Measurements from ENCODE around the gene PARK7.

DNA sequence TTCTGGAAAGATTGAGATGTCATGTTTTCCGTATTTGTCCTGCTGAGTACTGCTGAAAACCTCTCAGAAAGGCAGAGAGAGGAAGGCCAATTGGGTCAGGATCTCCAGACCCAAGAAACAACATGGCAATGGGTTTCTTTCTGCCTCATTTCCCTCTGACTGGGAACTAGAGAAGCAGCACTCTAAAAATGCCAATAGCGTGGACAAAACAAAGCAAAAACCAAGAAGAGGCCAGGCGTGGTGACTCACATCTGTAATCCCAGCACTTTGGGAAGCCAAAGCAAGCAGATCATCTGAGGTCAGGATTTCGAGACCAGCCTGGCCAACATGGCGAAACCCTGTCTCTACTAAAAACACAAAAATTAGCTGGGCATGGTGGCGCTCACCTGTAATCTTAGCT lies 39.2 kb upstream of the PARK7 start:
- TF ChIP-seq, protein P1, sequence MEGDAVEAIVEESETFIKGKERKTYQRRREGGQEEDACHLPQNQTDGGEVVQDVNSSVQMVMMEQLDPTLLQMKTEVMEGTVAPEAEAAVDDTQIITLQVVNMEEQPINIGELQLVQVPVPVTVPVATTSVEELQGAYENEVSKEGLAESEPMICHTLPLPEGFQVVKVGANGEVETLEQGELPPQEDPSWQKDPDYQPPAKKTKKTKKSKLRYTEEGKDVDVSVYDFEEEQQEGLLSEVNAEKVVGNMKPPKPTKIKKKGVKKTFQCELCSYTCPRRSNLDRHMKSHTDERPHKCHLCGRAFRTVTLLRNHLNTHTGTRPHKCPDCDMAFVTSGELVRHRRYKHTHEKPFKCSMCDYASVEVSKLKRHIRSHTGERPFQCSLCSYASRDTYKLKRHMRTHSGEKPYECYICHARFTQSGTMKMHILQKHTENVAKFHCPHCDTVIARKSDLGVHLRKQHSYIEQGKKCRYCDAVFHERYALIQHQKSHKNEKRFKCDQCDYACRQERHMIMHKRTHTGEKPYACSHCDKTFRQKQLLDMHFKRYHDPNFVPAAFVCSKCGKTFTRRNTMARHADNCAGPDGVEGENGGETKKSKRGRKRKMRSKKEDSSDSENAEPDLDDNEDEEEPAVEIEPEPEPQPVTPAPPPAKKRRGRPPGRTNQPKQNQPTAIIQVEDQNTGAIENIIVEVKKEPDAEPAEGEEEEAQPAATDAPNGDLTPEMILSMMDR (conservative IDR thresholded peaks at IDR 0.05 in 1 of 2, IDR thresholded peaks at IDR 0.05 in 1 of 2; ENCODE audit: extremely low read depth in 1 of 2, insufficient read depth in 1 of 2, low read depth in 1 of 2, low read length in 2 of 2), result no peak
- TF ChIP-seq EZH2 (IDR thresholded peaks at IDR 0.05; ENCODE audit: borderline replicate concordance, low read length), result no peak
